ENCODE data around the gene TMEM229B. TPM values are rescaled to one million over a fixed set of nuclear protein-coding genes. Genes with fewer than 3 reads are reported as not detected.

The TMEM229B gene

DNA sequence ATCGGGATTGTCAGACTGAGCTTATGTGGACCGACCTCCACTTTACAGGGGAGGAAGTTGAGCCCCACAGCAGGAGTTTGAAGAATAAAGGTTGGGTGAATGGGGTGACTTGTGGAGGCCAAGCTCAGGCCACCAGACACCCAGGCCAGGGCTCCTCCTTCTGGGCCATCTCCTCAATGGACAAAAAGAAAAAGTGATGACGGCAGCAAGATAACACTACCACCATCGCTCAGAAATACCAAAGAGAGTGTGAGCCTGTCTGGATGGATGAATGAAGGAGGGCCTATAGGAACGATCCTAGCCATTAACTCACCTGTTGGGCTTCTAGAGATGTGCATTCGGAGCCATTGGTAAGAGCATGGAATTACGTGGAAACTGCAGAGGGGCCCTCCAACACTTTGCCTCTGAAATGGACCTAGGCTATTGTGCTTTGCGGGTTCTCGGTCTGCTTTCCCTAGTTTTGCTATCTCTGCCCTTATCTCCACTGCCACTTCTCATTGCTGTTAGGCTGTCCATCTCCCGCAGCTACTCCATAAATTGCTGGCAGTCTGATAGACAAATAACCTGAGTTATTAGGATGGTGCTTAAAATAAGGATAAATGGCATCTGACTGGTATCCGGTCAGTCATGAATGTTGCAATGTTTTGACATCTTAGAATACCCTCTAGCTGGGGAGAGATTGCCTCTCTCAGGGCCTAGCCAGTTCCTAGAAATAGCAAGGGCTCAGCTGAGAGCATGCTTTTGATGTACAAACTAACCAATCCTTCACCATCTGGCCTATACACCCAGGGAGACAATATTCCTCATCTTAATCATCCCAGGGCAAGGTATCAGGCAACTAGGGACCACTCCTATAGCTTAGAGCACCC, 66.9 kb downstream of the TMEM229B start:
- H3K27me3 ChIP-seq (ENCODE audit: insufficient read depth, poor library complexity, severe bottlenecking) = no peaks in the 10 kb centered on the region
- H3K27ac ChIP-seq (replicated peaks) = no peak overlapping the region
- H3K4me3 ChIP-seq (replicated peaks; ENCODE audit: insufficient read depth, low read length) = no peak overlapping the region
- DNase-seq (ENCODE audit: low read depth in 1 of 2, low spot score in 1 of 2) = no peak
- no peak for TF ChIP-seq SPI1 (IDR thresholded peaks at IDR 0.05; ENCODE audit: borderline replicate concordance, low read depth)
- TF ChIP-seq, protein P1, sequence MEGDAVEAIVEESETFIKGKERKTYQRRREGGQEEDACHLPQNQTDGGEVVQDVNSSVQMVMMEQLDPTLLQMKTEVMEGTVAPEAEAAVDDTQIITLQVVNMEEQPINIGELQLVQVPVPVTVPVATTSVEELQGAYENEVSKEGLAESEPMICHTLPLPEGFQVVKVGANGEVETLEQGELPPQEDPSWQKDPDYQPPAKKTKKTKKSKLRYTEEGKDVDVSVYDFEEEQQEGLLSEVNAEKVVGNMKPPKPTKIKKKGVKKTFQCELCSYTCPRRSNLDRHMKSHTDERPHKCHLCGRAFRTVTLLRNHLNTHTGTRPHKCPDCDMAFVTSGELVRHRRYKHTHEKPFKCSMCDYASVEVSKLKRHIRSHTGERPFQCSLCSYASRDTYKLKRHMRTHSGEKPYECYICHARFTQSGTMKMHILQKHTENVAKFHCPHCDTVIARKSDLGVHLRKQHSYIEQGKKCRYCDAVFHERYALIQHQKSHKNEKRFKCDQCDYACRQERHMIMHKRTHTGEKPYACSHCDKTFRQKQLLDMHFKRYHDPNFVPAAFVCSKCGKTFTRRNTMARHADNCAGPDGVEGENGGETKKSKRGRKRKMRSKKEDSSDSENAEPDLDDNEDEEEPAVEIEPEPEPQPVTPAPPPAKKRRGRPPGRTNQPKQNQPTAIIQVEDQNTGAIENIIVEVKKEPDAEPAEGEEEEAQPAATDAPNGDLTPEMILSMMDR (IDR thresholded peaks at IDR 0.05; ENCODE audit: insufficient read depth, low read length) = no peak
- TF ChIP-seq, protein P2, sequence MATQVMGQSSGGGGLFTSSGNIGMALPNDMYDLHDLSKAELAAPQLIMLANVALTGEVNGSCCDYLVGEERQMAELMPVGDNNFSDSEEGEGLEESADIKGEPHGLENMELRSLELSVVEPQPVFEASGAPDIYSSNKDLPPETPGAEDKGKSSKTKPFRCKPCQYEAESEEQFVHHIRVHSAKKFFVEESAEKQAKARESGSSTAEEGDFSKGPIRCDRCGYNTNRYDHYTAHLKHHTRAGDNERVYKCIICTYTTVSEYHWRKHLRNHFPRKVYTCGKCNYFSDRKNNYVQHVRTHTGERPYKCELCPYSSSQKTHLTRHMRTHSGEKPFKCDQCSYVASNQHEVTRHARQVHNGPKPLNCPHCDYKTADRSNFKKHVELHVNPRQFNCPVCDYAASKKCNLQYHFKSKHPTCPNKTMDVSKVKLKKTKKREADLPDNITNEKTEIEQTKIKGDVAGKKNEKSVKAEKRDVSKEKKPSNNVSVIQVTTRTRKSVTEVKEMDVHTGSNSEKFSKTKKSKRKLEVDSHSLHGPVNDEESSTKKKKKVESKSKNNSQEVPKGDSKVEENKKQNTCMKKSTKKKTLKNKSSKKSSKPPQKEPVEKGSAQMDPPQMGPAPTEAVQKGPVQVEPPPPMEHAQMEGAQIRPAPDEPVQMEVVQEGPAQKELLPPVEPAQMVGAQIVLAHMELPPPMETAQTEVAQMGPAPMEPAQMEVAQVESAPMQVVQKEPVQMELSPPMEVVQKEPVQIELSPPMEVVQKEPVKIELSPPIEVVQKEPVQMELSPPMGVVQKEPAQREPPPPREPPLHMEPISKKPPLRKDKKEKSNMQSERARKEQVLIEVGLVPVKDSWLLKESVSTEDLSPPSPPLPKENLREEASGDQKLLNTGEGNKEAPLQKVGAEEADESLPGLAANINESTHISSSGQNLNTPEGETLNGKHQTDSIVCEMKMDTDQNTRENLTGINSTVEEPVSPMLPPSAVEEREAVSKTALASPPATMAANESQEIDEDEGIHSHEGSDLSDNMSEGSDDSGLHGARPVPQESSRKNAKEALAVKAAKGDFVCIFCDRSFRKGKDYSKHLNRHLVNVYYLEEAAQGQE (IDR thresholded peaks at IDR 0.05; ENCODE audit: insufficient replicate concordance, low read depth) = no peak
- no peak for TF ChIP-seq POLR2AphosphoS5 (IDR thresholded peaks at IDR 0.05; ENCODE audit: low read depth)
- TF ChIP-seq GABPA (IDR thresholded peaks at IDR 0.05; ENCODE audit: low read depth) = no peak

Small RNAs within 50 kb of the gene (microRNA-seq; reads per million reads assigned to microRNA genes)
- gene MIR5694 = not detected
